Body of pancreas (tissue), 4 donors: ENCODE data around the gene ZNF43.

Experiments used
- CTCF ChIP-seq, 7 experiments: fragments of 450-650 bp in 4 of 7; fragments of 200-600 bp in 3 of 7; sonication (generic) in 3 of 7; IDR thresholded peaks; one replicate each; pipeline ENCODE4 v1.5.1; 2016 to 2019; ENCODE audit warnings: antibody characterized with exemption in 7 of 7
- POLR2A ChIP-seq, 3 donors: fragments of 450-650 bp; IDR thresholded peaks; one replicate each; pipeline ENCODE4 v1.6.1; 2016; ENCODE audit warnings: antibody characterized with exemption in 3 of 3, mild to moderate bottlenecking in 2 of 3

DNA sequence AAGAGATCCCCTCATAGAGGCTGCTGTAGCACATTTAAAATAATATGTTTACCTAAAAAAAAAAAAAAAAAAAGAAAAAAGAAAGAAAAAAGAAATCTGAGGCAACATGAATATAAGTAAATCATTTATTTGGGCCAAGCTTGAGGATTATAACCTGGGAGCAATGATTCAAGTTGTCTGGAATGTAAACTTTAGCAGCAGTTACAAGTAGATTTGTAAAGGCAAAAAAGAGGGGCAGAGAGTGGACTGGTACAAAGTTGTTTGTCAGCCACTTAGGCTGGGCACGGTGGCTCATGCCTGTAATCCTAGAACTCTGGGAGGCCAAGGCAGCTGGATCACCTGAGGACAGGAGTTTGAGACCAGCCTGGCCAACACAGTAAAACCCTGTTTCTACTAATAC is 11.3 kb downstream of the ZNF43 start:
- no peak for TF ChIP-seq POLR2A (IDR thresholded peaks at IDR 0.05)
- TF ChIP-seq CTCF (IDR thresholded peaks at IDR 0.05), result no peak
